WTC11 (cell line): Measurements from ENCODE around the gene MESD.
A peak's percentile ranks its signal among the peaks of the same experiment; 100 is the strongest.

Experiments
- ATF3 ChIP-seq: sonication (generic); formaldehyde crosslinking; conservative IDR thresholded peaks from 2 replicates; pipeline ENCODE4 v1.8.1; 2022; ENCODE audit warnings: mild to moderate bottlenecking, missing genetic modification reagents
- CTCF ChIP-seq: fragments of 200-600 bp; IDR thresholded peaks from 2 replicates; pipeline ENCODE4 v1.8.0; 2022; ENCODE audit warnings: antibody characterized with exemption
- ESRRA ChIP-seq: sonication (generic); formaldehyde crosslinking; IDR thresholded peaks from 2 replicates; pipeline ENCODE4 v1.8.1; 2022; ENCODE audit warnings: mild to moderate bottlenecking, missing genetic modification reagents, borderline replicate concordance
- FOXP4 ChIP-seq: sonication (generic); formaldehyde crosslinking; IDR thresholded peaks from 2 replicates; pipeline ENCODE4 v1.8.0; 2022; ENCODE audit warnings: mild to moderate bottlenecking, missing genetic modification reagents
- IRF1 ChIP-seq: sonication (generic); formaldehyde crosslinking; IDR thresholded peaks from 2 replicates; pipeline ENCODE4 v1.8.0; 2023; ENCODE audit warnings: missing genetic modification reagents
- JUN ChIP-seq: sonication (generic); formaldehyde crosslinking; IDR thresholded peaks from 2 replicates; pipeline ENCODE4 v1.8.0; 2023; ENCODE audit warnings: mild to moderate bottlenecking, missing genetic modification reagents
- NFE2L1 ChIP-seq: sonication (generic); formaldehyde crosslinking; IDR thresholded peaks from 2 replicates; pipeline ENCODE4 v1.8.1; 2023; ENCODE audit warnings: missing genetic modification reagents
- NFYB ChIP-seq: sonication (generic); formaldehyde crosslinking; conservative IDR thresholded peaks from 2 replicates; pipeline ENCODE4 v1.8.0; 2022; ENCODE audit warnings: low read depth, missing genetic modification reagents
- ZNF138 ChIP-seq: sonication (generic); formaldehyde crosslinking; conservative IDR thresholded peaks from 2 replicates; pipeline ENCODE4 v1.8.1; 2022; ENCODE audit warnings: mild to moderate bottlenecking, moderate library complexity, missing genetic modification reagents
- ZNF396 ChIP-seq: fragments of 250-450 bp; sonication (Bioruptor Pico); IDR thresholded peaks from 2 replicates; pipeline ENCODE4 v1.8.0; 2021; ENCODE audit warnings: mild to moderate bottlenecking, moderate library complexity, borderline replicate concordance
- ZNF512 ChIP-seq: sonication (generic); formaldehyde crosslinking; IDR thresholded peaks from 2 replicates; pipeline ENCODE4 v1.8.1; 2022; ENCODE audit warnings: missing genetic modification reagents, borderline replicate concordance
- TF ChIP-seq, protein P1 (sequence below): sonication (generic); formaldehyde crosslinking; IDR thresholded peaks from 2 replicates; pipeline ENCODE4 v1.8.0; 2022; ENCODE audit warnings: mild to moderate bottlenecking, missing genetic modification reagents

- TF ChIP-seq CTCF (peak; percentile 46), NFYB (no peak), ATF3 (no peak), ZNF138 (no peak), JUN (CRISPR knock-in tag) (no peak), NFE2L1 (CRISPR knock-in tag) (no peak), ESRRA (CRISPR knock-in tag) (no peak), FOXP4 (CRISPR knock-in tag) (no peak), ZNF396 (CRISPR knock-in tag) (no peak), ZNF512 (CRISPR knock-in tag) (no peak), IRF1 (CRISPR knock-in tag) (no peak)
- TF ChIP-seq, protein P1, sequence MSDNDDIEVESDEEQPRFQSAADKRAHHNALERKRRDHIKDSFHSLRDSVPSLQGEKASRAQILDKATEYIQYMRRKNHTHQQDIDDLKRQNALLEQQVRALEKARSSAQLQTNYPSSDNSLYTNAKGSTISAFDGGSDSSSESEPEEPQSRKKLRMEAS (CRISPR knock-in tag) = no peak
These were observed 6.6 kb upstream of the MESD start for GRCh38 chr15:80996247-80996646.
